T47D (cell line): ENCODE measurements around the gene FFAR4.

ENCODE experiments used
- DNase-seq, 2 experiments: peaks; one replicate each; pipeline versions ENCODE4 v3.0.0 to v3.0.0-alpha.2; 2011 to 2012; ENCODE audit warnings: low read depth in 1 of 2, low spot score in 1 of 2
- JUND ChIP-seq: IDR thresholded peaks from 2 replicates; pipeline ENCODE4 v1.6.1; 2012; ENCODE audit warnings: low read depth
- in situ Hi-C: cut with HindIII; loops from 2 replicates; pipeline ENCODE4 v1.10.0; 2016; ENCODE audit warnings: low sequenced_read_pairs, low pct_unique_long_range_greater_than_20kb

FFAR4 gene

GRCh38 chr10:93597075-93597599 lies 30.7 kb downstream of the FFAR4 start:
- in situ Hi-C loops, result no loop called here
- no peak for TF ChIP-seq JUND

DNA sequence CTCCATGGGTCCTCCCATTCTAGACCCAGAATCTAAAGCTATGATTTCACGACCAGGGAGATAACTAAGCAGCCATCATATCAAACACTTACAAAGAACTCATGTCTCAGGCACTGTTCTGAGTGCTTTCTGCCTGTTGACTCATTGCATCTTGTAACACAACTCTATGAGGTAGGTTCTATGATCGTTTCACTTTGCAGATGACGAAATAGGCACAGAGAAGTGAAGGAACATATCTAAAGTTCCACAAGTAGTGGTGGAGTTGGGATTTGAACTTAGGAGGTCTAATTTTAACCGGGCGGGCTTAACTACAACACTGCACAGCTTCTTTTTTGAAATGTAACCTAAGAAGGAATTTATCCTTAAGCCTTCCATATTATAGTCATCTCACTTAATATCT lies 31.7 kb downstream of the FFAR4 start:
- DNase-seq, result no peak
- TF ChIP-seq JUND, result no peak
- in situ Hi-C loops, result no loop called here

More at GRCh38 chr10:93597075-93597599, 30.7 kb downstream of the FFAR4 start:
- DNase-seq, result no peak

- in situ Hi-C loops, result no loop called here
- no peak for TF ChIP-seq JUND
- DNase-seq, result no peak
Observed at GRCh38 chr10:93599335-93599734, 32.9 kb downstream of the FFAR4 start.

DNA sequence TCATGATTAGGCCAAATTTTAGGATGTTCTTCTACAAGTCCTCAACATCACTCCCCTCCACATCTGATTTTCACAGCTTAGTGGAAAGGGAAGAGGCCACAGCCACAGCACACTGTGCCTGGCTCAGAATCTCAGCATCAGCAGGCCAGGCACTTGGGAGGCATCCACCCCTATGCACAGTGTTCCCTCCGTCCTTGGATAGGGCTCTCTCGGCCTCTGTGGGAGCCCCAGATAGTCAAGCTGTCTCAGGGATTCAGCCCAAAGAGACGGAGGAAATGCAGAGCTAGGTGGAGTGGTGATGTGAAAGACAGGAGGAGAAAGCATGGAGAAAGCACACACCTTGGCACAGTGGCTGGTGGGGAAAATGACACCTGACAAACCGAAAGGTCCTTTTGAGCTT lies 33.3 kb downstream of the FFAR4 start:
- in situ Hi-C loops, result no loop called here
- TF ChIP-seq JUND, result no peak
- DNase-seq, result no peak

DNA sequence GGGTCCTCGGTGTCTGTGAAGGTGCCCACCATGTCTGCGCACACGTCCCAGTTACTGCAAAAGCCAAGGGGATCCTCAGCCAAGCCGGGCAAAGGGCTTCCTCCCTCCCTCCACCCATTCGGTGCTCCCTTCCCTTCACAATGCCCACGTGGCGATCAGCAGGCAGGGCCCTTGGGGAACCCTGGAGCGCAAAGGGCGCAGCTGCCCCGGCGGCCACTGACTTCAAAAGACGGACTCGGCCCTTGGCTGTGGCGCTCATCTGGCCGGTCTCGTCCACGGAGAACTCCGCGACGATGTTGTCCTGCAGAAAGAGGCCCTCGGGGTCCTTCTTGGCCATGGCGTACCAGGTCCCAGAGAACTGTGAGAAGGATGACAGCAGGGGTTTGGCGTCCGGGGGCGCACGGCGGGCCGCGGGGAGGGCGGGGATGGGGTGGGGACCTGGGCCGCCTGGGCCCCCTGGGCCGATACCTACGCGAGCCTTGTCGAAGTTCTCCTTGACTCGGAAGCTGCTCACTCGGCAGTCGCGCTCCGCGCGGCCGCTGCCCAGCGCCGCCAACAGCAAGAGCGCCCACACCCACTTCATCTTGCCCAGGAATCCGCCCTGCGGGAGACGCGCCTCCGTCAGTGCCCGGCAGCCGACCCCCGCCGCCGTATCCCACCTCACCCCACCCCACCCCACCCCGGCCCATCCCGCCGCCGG lies 34.1 kb downstream of the FFAR4 start:
- TF ChIP-seq JUND, result no peak
- in situ Hi-C loops, result no loop called here
- peak; percentile 45 to 49 for DNase-seq

DNA sequence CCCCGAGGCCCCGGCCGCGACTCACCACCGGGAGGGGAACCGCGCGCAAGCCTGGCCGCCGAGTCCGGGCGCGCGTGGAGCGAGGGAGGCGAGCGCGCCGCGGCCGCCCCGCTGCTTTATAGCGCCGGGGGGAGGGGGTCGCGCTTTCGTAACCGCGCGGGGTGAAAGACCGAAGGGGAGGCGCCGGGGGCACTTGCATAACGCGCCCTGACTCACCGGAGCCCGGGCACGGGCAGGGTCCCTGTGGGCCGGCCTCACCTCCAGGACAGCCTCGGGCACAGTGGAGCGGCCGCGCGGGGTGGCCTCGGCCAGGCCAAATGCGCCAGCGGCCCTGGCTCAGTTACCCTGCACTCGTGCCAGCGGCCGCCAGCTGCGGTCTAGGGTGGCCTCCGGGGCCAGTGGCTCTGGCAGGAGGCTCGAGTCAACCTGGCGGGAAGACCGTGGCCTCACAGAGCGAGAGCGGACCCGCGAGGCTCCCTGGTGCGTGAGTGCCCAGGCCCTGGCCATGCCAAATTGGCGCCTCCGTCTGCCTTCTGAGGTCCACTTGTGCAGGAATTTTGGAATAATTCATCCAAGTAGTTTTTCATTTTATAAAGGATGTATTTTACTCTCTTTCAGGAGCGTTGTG lies 34.8 kb downstream of the FFAR4 start, which contains the start of gene RBP4:
Gene RBP4, minus strand, starts transcription at position 90 of the 628 bp plus-strand sequence. CDS start 207 bp downstream, outside the sequence.
- DNase-seq, result peak; percentile 40 to 54
- in situ Hi-C loops, result no loop called here
- TF ChIP-seq JUND, result no peak

GRCh38 chr10:93601774-93602162 lies 35.3 kb downstream of the FFAR4 start:
- DNase-seq, result no peak
- in situ Hi-C loops, result no loop called here
- TF ChIP-seq JUND, result no peak

- in situ Hi-C loops, result no loop called here
- TF ChIP-seq JUND, result no peak
- DNase-seq, result no peak
Observed at GRCh38 chr10:93603023-93603422, 36.6 kb downstream of the FFAR4 start.

DNA sequence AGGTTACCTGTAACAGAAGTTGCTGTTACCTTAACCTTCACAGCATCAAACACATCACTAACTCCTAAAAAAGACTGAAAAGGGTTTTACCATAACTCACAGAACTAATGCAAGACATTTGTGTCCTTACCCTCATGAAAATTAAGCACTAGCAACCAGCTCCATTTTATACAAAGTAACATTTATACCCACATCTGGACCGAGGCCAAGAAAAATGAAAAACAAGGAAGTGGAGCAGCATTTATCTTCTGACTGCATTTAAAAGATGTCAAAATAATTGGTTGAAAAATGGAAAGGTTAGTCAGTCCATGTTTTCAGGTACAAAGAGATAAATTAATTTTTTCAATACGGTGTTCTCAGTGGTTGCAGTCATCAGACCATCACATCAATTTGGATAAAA lies 37.7 kb downstream of the FFAR4 start:
- in situ Hi-C loops, result no loop called here
- TF ChIP-seq JUND, result no peak
- DNase-seq, result no peak

DNA sequence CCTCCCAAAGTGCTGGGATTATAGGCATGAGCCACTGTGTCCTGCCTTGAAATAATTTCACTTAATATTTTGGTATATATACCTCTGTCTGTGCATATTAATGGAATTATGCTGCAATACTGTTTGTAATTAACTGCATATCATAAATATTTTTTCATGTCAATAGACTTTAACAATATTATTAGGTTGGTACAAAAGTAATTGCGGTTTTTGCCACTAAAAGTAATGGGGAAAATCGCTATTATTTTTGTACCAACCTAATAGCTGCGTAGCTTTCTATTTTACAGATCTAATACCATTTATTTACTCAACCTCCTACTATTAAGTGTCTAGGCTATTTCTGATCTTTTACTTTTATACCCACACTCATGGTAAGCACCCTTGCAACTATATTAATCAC lies 42.0 kb downstream of the FFAR4 start:
- no peak for TF ChIP-seq JUND
- in situ Hi-C loops, result no loop called here
- no peak for DNase-seq

DNA sequence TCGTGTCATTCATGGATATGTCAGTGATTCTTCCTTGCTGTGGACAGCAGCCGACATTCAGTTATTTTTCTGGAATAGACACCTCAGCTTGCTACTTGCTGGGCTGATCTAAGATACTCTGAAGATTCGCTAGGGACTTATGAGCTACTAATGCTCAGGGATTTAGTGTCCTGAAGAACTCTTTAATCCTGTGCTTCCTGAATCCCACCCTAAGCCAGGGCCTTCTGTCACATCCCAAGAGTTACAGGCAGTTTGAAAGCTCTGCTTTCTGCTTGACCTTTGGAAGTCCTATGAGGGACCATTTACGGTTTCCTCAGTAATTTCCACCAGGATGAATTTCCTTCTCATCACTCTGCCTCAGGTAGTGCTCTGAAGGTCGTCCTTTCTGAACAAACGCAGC lies 45.8 kb downstream of the FFAR4 start, which contains the start of gene PDE6C:
Gene PDE6C, plus strand, starts transcription at position 227 of the 400 bp plus-strand sequence. CDS start 189 bp downstream, outside the sequence.
- no peak for TF ChIP-seq JUND
- in situ Hi-C loops, result no loop called here
- DNase-seq, result no peak

- no peak for TF ChIP-seq JUND
- in situ Hi-C loops, result no loop called here
- DNase-seq, result no peak
Observed at GRCh38 chr10:93613126-93613525, 46.7 kb downstream of the FFAR4 start.

DNA sequence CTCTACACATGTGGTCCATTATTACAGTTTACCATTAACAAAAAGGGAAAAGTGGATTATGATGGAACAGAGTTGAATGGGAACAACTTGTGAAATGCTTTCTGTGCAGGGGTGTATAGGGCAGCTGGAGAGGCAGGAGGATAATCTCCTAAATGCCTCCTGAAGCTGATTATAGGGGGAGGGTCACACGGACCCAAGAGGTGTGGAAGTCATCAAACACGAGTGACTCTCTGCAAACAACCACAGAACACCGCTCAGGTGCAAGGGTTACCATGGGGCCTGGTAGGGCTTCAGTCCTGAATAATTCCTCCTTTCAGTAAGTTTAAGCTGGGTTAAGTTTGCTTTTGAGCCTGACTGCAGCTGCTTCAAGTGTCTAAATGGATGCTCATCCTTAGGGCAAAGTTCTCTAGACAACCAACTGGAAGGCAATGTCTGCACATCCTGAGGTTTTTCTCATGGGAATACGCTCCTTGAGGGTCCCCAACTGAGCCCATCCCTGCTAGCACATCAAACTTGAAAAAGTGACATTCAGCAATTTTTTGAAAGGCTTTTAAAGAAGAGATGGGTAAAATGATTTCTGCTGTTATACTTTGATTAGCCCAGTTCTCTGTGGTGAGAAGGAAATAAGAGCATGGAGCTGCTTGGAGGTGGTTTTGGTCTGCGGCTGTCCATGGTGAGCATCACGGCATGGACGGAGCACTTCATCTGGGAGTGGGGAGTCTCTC lies 47.8 kb downstream of the FFAR4 start:
- TF ChIP-seq JUND, result no peak
- in situ Hi-C loops, result no loop called here
- no peak for DNase-seq
